Measurements from ENCODE around the gene IL36A.

DNA sequence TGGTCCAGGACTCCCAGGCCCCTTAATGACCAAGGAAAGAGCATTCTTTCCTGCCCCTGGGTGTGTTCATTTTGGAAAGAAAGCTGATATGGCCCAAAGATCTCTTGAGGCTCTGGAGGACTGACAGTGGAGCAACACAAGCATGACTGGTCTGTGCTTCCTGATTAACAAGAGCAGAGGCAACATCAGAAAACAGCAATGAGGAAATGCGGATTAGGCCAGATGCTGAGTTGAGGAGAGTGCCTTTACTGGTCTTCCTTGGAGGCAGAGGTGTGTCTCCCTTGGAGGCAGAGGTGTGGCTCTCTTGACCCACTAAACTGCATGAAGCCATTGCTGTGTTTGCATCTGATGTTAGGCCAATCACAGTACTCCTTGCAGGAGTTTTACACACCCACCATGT lies 27.5 kb downstream of the IL36A start:
- TF ChIP-seq, protein P1, sequence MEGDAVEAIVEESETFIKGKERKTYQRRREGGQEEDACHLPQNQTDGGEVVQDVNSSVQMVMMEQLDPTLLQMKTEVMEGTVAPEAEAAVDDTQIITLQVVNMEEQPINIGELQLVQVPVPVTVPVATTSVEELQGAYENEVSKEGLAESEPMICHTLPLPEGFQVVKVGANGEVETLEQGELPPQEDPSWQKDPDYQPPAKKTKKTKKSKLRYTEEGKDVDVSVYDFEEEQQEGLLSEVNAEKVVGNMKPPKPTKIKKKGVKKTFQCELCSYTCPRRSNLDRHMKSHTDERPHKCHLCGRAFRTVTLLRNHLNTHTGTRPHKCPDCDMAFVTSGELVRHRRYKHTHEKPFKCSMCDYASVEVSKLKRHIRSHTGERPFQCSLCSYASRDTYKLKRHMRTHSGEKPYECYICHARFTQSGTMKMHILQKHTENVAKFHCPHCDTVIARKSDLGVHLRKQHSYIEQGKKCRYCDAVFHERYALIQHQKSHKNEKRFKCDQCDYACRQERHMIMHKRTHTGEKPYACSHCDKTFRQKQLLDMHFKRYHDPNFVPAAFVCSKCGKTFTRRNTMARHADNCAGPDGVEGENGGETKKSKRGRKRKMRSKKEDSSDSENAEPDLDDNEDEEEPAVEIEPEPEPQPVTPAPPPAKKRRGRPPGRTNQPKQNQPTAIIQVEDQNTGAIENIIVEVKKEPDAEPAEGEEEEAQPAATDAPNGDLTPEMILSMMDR (IDR thresholded peaks at IDR 0.05): no peak
- TF ChIP-seq POLR2A (IDR thresholded peaks at IDR 0.05): no peak
